HG03520 (cell line): Measurements from ENCODE around the gene CTNNA3.
"Not testable (repeated sequence)": the region's sequence is repeated elsewhere in the genome, so short reads cannot be mapped to it uniquely, and the experiment has no call there.

Source experiments
- ATAC-seq: cut with Tn5 transposase; IDR thresholded peaks from one replicate; pipeline ENCODE4 v1.9.1; 2021; ENCODE audit warnings: mild to moderate bottlenecking, moderate library complexity; ENCODE audit not compliant: unreplicated experiment

Gene CTNNA3

DNA sequence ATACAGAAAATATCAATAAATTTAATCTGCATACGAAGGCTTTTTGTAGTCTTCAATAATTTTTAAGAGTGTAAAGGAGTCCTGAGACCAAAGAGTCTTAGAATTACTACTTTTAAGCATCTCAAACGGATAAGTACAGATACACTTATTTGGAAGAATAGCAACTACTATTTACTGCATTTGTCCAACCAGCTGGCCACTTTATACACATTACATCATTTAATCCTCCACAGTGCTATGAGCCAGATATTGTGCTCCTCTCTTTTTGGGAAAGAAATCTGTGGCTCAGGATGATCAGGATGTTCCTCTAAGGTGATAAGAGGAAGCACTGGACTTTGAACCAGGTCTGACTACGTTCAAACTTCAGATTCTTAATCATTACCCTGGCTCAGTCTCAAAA, 1358.8 kb downstream of the CTNNA3 start:
- ATAC-seq: no peak

- ATAC-seq: no peak
These were observed 1359.2 kb downstream of the CTNNA3 start for GRCh38 chr10:66336791-66337190.

- not testable (repeated sequence) for ATAC-seq
These were observed 1360.2 kb downstream of the CTNNA3 start for GRCh38 chr10:66335753-66336152.

- ATAC-seq: no peak
These were observed 1366.8 kb downstream of the CTNNA3 start for GRCh38 chr10:66329147-66329546.

- ATAC-seq: no peak
These were observed 1369.1 kb downstream of the CTNNA3 start for GRCh38 chr10:66326876-66327275.

DNA sequence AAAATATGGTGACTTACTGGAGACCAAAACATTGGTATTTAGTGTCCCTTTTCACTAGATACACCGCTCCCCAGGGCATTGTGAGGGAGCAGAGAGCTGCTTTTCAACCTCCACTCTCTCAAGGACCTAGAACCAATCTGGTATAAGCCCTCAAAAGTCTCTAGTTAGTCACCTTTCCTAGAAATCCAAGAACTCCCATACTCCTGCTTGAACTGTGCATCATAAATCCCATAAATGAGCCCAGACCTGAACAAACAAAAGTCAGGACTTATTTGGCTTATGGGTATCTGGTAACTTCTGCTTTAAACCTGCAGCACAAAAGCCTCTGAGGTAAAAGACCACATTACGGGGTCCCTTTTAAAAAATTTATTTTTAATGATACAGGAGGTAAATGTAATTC, 1373.2 kb downstream of the CTNNA3 start:
- no peak for ATAC-seq

GRCh38 chr10:66321723-66322665, 1374.0 kb downstream of the CTNNA3 start:
- ATAC-seq: no peak

GRCh38 chr10:66318761-66319160, 1377.2 kb downstream of the CTNNA3 start:
- no peak for ATAC-seq

GRCh38 chr10:66307826-66308225, 1388.2 kb downstream of the CTNNA3 start:
- ATAC-seq: no peak

DNA sequence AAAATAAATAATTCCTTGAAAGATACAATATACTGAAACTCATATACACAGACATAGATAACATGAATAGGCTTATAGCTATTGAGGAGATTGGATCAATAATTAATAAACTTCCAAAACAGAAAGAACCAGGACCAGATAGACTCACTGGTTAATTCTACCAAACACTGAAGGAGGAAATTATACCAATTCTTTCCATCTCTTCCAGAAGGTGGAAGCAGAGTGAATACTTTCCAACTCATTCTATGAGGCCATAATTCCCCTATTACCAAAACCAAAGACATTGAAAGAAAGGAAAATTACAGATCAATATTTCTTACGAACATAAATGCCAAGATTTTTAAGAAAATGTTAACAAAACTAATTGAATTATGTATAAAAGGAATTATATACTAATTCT, 1394.9 kb downstream of the CTNNA3 start:
- no peak for ATAC-seq

GRCh38 chr10:66295602-66296001, 1400.4 kb downstream of the CTNNA3 start:
- no peak for ATAC-seq

- ATAC-seq: no peak
These were observed 1401.5 kb downstream of the CTNNA3 start for GRCh38 chr10:66294538-66294937.

DNA sequence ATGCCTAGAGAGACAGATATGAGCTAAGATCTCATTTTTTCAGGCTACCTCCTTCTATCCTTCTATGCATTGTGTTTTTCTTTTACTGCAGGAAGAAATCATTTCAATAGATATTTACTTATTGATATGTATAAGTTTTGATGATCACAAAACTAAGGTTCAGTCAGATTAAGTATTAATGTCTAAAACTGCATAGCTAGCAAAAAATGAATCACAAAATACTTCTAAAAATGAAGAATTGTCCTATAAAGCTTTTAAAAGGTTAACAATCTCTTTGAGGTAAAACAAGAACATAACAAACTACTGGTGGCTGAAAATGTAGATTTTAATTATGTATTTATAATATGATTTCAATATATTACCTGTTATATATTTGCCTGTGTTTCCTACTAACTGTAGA, 1403.1 kb downstream of the CTNNA3 start:
- no peak for ATAC-seq

DNA sequence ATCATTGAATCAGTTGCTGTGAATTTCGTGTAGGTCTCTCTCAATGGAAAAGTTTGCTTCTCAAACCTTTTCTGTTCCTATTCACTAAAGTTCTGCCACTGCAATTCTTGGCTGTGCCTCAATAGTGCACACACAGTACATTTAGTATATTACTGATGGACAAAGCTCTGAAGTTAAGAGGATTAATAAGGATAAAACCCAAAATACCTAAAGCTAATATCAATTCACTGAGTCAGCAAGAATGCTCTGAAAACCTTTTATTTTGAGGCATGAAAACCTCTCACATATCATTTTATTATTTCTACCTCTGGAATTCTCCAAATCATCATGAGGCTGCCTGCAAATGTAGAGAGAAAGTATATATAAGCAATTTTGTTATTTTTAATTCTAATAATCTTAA, 1403.5 kb downstream of the CTNNA3 start:
- no peak for ATAC-seq

- no peak for ATAC-seq
These were observed 1404.9 kb downstream of the CTNNA3 start for GRCh38 chr10:66291133-66291532.

- no peak for ATAC-seq
These were observed 1411.4 kb downstream of the CTNNA3 start for GRCh38 chr10:66284621-66285020.

DNA sequence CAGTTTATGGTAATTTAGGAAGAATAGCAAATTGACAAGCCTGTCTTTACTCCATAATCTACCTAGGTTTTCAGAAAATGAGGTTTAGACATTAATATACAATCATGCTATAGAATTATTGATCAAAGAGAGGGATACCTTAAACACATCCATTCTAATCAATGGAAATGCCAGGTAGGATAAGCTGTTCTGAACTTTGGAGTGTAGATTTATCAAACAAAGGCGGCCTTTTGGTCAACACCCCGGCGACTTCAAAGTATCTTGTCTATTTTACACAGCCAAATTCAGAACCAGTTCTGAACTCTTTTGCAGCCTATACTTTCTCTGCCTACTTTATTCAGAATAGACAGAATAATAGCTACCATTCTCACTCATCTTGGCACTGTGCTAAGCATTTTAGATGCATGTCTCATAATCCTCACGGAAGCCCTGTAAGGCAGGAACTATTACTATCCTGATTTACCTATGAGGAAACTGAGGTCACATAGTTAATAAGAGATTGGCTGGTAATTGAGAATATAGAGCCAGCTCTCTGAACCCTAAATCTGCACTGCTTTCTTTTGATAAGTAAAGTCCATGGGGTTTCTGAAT, 1412.0 kb downstream of the CTNNA3 start:
- no peak for ATAC-seq

- ATAC-seq: no peak
These were observed 1412.9 kb downstream of the CTNNA3 start for GRCh38 chr10:66283064-66283463.

DNA sequence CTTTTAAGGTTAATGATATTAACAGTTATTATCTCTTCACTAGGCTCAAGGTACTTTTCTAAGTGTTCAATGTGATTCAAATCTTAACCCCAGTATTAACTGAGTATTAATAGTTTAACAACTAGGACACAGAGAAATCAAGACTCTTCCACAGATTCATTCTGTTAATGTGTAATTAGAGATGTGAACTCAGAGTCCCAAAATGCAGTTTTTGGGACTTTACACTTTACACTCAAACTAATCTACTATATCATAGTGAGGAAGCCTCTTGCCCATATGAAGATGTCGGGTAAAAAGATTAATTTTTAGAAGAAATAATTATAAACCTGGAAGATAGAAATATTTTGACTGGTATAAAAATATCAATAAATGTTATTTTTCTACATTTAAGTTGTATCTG, 1414.7 kb downstream of the CTNNA3 start:
- no peak for ATAC-seq

DNA sequence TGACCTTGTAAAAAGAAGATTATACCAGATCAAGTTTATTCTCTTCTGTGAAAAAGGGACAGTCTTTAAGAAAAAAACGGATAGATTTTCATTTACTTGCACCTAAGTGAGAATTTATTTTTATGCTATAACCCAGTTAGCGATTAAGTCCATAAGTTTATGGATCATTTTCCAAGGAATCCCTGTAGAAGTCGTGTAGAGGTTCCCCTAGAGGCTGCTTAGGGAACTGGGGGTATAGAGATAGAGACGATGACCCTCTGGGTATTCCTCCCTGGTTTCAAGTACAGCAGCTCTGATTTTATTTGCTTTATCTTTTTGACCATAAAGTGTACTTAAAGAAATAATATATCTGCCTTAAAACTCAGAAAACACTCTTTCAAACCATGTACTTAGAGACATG, 1418.5 kb downstream of the CTNNA3 start:
- ATAC-seq: no peak

DNA sequence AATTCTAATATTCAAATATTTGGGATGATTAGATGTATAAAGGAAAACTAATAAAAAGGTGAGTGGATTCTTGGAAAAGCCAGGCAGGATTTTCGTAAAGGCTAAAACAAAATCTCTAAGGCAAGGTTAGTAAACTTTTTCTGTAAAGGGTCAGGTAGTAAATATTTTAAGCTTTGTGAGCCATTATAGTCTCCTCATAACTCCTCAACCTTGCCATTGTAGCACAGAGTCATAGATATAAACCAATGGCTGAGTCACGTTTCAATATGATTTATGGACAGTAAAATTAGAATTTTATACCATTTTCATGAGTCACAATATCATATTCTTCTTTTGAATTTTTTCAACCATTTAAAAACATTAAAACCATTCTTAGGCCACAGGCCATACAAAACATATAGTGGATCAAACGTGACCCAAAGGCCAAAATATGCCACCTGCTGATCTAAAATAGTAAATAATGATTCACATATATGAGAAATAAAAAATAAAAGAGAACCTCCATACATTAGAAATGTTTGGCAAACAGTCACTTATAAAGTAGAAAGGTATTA, 1422.0 kb downstream of the CTNNA3 start:
- ATAC-seq: no peak

- no peak for ATAC-seq
These were observed 1430.6 kb downstream of the CTNNA3 start for GRCh38 chr10:66265398-66265797.
